PC-3 (cell line): ENCODE measurements around the gene PDHA1. TPM values are rescaled to one million over a fixed set of nuclear protein-coding genes. Genes with fewer than 3 reads are reported as not detected.

Source experiments
- ATAC-seq: fragments of 200-7000 bp; cut with Tn5 transposase; 2 replicates; pipeline ENCODE4 v1.9.1; 2020; ENCODE audit warnings: mild to moderate bottlenecking, moderate library complexity
- BruUV-seq: library from RNA; stranded (reverse); fragments of 400-500 nt; replicated peaks from 2 replicates; lab custom pipeline; 2021; lab: Mats Ljungman, UMichigan
- CTCF ChIA-PET: fragments of 300-600 bp; sonication (Branson Sonifier 250); formaldehyde crosslinking; loops from one replicate; lab custom pipeline; 2022; ENCODE audit warnings: antibody characterized with exemption; lab: Charles Lee
- POLR2A ChIA-PET: fragments of 300-600 bp; sonication (Branson Sonifier 250); formaldehyde crosslinking; loops from one replicate; lab custom pipeline; 2022; ENCODE audit warnings: antibody characterized with exemption; ENCODE audit not compliant: unreplicated experiment; lab: Charles Lee
- DNase-seq: peaks from one replicate; pipeline ENCODE4 v3.0.0-alpha.2; 2015
- H2AFZ ChIP-seq: fragments of 300-600 bp; sonication (generic); 2 replicates; pipeline ENCODE4 v1.6.0; 2016; ENCODE audit warnings: antibody characterized with exemption, low read length
- H3F3A ChIP-seq: fragments of 300-600 bp; sonication (generic); one replicate; pipeline ENCODE4 v1.6.0; 2017; ENCODE audit warnings: antibody characterized with exemption, low read length, control low read depth, mild to moderate bottlenecking; ENCODE audit not compliant: unreplicated experiment
- H3K27ac ChIP-seq: fragments of 300-600 bp; sonication (generic); 2 replicates; pipeline ENCODE4 v1.5.1; 2016; ENCODE audit warnings: mild to moderate bottlenecking, low read length
- H3K27me3 ChIP-seq: fragments of 300-600 bp; sonication (generic); 2 replicates; pipeline ENCODE4 v1.6.1; 2016; ENCODE audit warnings: low read length, mixed read lengths
- H3K36me3 ChIP-seq: fragments of 300-600 bp; sonication (generic); 2 replicates; pipeline ENCODE4 v1.6.1; 2016; ENCODE audit warnings: low read depth, mixed run types, low read length, mixed read lengths
- H3K4me1 ChIP-seq: fragments of 300-600 bp; sonication (generic); 2 replicates; pipeline ENCODE4 v1.5.1; 2016; ENCODE audit warnings: low read length; ENCODE audit not compliant: insufficient read depth
- H3K4me2 ChIP-seq: fragments of 300-600 bp; sonication (generic); 2 replicates; pipeline ENCODE4 v1.6.0; 2016; ENCODE audit warnings: low read length
- H3K4me3 ChIP-seq: fragments of 300-600 bp; sonication (generic); 2 replicates; pipeline ENCODE4 v1.5.1; 2016; ENCODE audit warnings: mild to moderate bottlenecking, low read length, mixed read lengths
- H3K79me2 ChIP-seq: fragments of 300-600 bp; sonication (generic); 2 replicates; pipeline ENCODE4 v1.6.1; 2017; ENCODE audit warnings: low read length, mixed read lengths
- H3K9ac ChIP-seq: fragments of 300-600 bp; sonication (generic); 2 replicates; pipeline ENCODE4 v1.6.0; 2016; ENCODE audit warnings: mild to moderate bottlenecking, low read length
- H3K9me2 ChIP-seq: fragments of 300-600 bp; sonication (generic); replicated peaks from 2 replicates; pipeline ENCODE4 v1.6.1; 2016; ENCODE audit warnings: mixed run types, low read length, mixed read lengths
- H3K9me3 ChIP-seq: fragments of 300-600 bp; sonication (generic); 2 replicates; pipeline ENCODE4 v1.6.1; 2016; ENCODE audit warnings: low read length, mixed read lengths
- H4K20me1 ChIP-seq: fragments of 300-600 bp; sonication (generic); 2 replicates; pipeline ENCODE4 v1.6.1; 2016; ENCODE audit warnings: low read length, mixed read lengths
- CTCF ChIP-seq: fragments of 300-600 bp; sonication (generic); conservative IDR thresholded peaks from 2 replicates; pipeline ENCODE4 v1.5.1; 2017; ENCODE audit warnings: antibody characterized with exemption, low read depth, mild to moderate bottlenecking, low read length
- EZH2 ChIP-seq: fragments of 300-600 bp; sonication (generic); IDR thresholded peaks from one replicate; pipeline ENCODE4 v1.6.1; 2017; ENCODE audit warnings: antibody characterized with exemption, mild to moderate bottlenecking, low read length; ENCODE audit not compliant: unreplicated experiment
- EZH2phosphoT487 ChIP-seq: fragments of 300-600 bp; sonication (generic); IDR thresholded peaks from 2 replicates; pipeline ENCODE4 v1.6.1; 2018; ENCODE audit warnings: mild to moderate bottlenecking, antibody characterized with exemption, low read length, borderline replicate concordance
- intact Hi-C: fragments of 100-400 bp; cut with micrococcal nuclease; formaldehyde crosslinking; loops from 2 replicates; pipeline ENCODE4 v1.9.0; 2023
- total RNA-seq: library from RNA; depleted of rRNA; stranded (reverse); fragments of >200 nt; gene quantifications from 2 replicates; pipeline ENCODE4 v1.2.3, GENCODE V29; 2014

PDHA1 gene
- total RNA-seq, 1 experiment from 2014 or later, result 408 TPM

- peaks cover 46% of the 10 kb centered on the region; the same call in 1 of the 2 replicates for H3K36me3 ChIP-seq
- H2AFZ ChIP-seq, result no peak overlapping the region
Observed at GRCh38 chrX:19360903-19361302, 17.2 kb downstream of the PDHA1 start.

GRCh38 chrX:19361701-19362100 is 18.0 kb downstream of the PDHA1 start:
- TF ChIP-seq EZH2phosphoT487 (no peak), CTCF (no peak), EZH2 (no peak)
- Histone ChIP-seq H3K79me2 (no peaks in the 10 kb centered on the region), H3K27ac (no peak overlapping the region), H2AFZ (no peak overlapping the region), H3K4me3 (no peak overlapping the region), H3K4me2 (no peak overlapping the region), H4K20me1 (no peaks in the 10 kb centered on the region), H3K36me3 (peaks cover 39% of the 10 kb centered on the region; the same call in 1 of the 2 replicates), H3K27me3 (no peaks in the 10 kb centered on the region), H3K9me3 (no peaks in the 10 kb centered on the region), H3K9ac (no peak overlapping the region), H3K4me1 (no peaks in the 10 kb centered on the region), H3F3A (no peaks in the 10 kb centered on the region), H3K9me2 (no peaks in the 10 kb centered on the region)
- ATAC-seq, result no peak
- no peak for DNase-seq
- no TSS peak for BruUV-seq
- POLR2A ChIA-PET, result no interaction called here
- intact Hi-C loops, result no loop called here
- CTCF ChIA-PET, result no interaction called here

More at GRCh38 chrX:19360903-19361302, 17.2 kb downstream of the PDHA1 start:
- Histone ChIP-seq H3F3A (no peaks in the 10 kb centered on the region), H3K4me3 (no peak overlapping the region), H3K9me2 (no peaks in the 10 kb centered on the region), H3K79me2 (no peaks in the 10 kb centered on the region), H3K9ac (no peak overlapping the region), H3K27me3 (no peaks in the 10 kb centered on the region), H3K27ac (no peak overlapping the region), H3K4me1 (no peaks in the 10 kb centered on the region), H3K9me3 (no peaks in the 10 kb centered on the region), H3K4me2 (no peak overlapping the region), H4K20me1 (no peaks in the 10 kb centered on the region)
- CTCF ChIA-PET, result no interaction called here
- no peak for ATAC-seq
- BruUV-seq, result no TSS peak
- TF ChIP-seq EZH2phosphoT487 (no peak), CTCF (no peak), EZH2 (no peak)
- POLR2A ChIA-PET, result no interaction called here
- no peak for DNase-seq
- intact Hi-C loops, result no loop called here

- Histone ChIP-seq H3K4me2 (no peak overlapping the region), H3K36me3 (no peaks in the 10 kb centered on the region), H2AFZ (no peak overlapping the region), H3F3A (no peaks in the 10 kb centered on the region), H3K9ac (no peak overlapping the region), H3K9me2 (no peaks in the 10 kb centered on the region), H4K20me1 (no peaks in the 10 kb centered on the region), H3K4me1 (peaks cover 4% of the 10 kb centered on the region; the same call in 1 of the 2 replicates), H3K4me3 (no peak overlapping the region), H3K27ac (no peak overlapping the region), H3K79me2 (no peaks in the 10 kb centered on the region), H3K9me3 (no peaks in the 10 kb centered on the region), H3K27me3 (no peaks in the 10 kb centered on the region)
- TF ChIP-seq EZH2phosphoT487 (no peak), CTCF (no peak), EZH2 (no peak)
- DNase-seq (no peak), ATAC-seq (no peak)
- intact Hi-C loops, result no loop called here
- BruUV-seq, result no TSS peak
- POLR2A ChIA-PET, result no interaction called here
- CTCF ChIA-PET, result no interaction called here
Observed at GRCh38 chrX:19368576-19368975, 24.8 kb downstream of the PDHA1 start.
